Fibroblast of peridontal ligament (primary cell): ENCODE measurements around the gene DHCR24.

Source experiments
- DNase-seq: peaks from one replicate; pipeline ENCODE4 v3.0.0-alpha.2; 2010; ENCODE audit errors: extremely low read depth

The DHCR24 gene

DNA sequence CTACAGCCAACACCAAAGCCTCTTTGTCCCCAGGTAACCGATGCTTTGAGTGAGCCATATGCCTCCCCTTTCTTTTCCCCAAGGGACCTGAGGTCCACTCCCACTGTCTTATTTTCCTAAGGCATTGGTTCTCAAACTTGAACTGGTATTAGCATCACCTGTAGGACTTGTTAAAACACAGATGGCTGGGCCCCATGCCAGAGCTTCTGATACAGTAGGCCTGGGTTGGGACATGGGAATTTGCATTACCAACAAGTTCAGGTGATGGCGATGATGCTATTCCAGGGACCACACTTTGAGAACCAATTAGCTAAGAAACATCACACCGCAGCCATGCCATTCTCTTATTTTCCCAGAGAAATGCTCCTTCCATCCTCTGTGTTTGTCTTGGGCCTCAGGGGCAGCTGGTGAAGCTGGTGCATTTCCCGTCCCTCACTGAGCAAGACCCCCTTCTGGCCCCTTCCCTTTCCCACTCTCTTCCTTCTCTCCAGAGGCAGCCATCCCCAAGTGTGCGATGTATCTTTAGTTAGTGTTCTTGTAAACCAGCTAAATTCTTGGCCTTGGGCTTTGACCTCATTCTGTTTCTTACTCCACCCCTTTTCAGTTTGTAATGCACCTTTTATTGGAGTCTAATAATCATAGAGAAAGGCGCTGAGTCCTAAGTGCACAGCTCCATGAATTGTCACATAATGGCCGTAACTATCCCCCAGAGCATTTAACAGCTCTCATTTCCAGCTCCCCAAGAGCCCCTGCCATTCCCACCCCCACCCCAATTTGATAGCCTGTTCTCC is 71.7 kb downstream of the DHCR24 start:
- no peak for DNase-seq

DNA sequence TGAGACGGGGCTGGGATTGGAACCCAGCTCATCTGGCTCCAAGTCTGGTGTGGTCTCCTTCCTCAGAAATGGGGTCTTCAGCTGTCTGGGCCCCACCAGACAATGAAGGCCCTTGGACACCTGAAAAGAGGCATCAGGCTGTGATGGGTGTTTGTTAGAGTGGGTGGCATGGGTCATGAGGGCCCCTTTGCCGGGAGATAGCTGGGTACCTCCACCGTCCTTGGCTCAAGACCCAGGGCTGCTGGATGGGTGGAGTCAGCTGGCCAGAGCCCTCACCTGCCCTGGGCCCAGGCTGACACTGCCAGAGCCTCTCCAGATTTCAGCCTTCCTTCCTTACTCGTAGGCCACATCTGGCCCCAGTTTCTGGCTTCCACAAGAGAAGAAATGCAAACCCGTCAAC is 72.4 kb downstream of the DHCR24 start:
- no peak for DNase-seq

DNA sequence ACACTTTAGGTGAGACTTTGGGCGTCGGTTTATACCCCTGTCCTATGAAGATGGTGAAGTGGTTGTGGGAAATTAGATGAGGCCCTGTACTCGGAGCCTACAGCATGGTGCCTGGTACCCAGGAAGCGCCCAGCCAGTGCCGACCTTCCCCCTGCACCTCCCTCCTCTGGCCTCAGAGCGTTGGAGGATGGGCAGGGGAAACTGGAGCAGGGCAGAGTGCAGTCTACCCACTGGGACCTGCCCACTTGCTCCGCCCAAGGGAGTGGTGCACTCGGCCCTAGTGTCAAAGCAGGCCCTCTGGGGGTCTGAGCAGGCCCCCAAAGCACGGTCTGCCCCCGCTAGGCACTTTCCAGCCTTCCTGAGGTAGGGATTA is 72.9 kb downstream of the DHCR24 start:
- no peak for DNase-seq

DNA sequence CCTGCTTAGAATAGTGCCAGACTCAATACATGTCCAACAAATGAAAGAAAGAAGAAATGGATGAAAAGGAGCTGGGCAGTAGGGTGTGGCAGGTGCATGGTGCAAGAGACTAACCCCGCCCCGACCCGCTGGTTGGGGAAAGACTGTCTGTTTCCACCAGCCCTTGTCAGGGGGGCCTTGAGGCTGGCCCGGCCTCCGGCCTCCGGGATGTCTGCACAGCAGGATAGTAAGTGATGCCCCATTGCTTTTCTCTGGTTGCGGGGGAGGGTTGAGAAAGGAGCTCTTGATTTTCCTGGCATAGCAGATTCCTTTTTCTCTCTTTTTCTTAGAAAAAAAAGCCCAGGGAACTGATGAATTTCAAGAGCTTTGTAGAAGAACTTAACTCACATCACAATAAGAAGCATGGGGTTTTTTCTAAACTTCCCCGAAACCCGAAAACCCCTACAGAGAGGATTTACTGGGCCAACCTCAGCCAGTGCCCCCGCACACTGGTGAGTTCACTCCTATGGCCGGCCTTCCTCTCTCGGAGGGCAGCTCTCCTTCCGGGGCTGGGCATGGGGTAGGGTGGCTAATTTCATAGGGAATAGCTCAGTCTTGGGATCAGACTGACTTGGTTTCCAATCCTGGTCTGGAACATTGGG is 73.4 kb downstream of the DHCR24 start:
- no peak for DNase-seq

DNA sequence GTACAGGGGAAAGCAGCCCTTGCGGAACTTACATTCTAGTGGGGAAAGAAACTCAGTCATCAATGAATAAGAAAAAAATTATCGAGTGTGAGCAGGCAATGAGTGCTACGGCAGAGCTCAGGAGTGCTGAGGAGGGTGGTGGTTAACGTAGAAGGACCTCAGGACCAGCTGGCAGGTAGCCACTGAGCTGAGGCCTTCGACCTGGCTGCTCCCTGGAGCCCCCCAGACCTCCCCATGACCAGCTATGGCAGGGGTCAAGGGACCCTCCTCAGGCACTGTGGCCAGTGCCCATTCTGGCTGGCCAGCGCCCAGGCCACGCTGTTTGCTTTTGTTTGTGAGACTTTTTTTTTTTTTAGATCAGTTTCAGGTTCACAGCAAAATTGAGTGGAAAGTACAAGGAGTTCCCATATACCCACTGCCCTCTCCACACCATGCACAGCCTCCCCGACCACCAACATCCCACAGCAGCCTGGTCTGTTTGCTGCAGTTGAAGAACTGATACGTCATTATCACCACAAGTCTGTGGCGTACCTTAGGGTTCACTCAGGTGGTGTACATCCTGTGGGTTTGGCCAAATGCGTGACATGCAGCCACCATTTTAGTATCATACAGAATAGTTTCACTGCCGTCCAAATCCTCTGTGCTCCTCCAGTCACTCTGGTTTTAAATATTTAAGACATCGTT is 74.1 kb downstream of the DHCR24 start:
- no peak for DNase-seq

DNA sequence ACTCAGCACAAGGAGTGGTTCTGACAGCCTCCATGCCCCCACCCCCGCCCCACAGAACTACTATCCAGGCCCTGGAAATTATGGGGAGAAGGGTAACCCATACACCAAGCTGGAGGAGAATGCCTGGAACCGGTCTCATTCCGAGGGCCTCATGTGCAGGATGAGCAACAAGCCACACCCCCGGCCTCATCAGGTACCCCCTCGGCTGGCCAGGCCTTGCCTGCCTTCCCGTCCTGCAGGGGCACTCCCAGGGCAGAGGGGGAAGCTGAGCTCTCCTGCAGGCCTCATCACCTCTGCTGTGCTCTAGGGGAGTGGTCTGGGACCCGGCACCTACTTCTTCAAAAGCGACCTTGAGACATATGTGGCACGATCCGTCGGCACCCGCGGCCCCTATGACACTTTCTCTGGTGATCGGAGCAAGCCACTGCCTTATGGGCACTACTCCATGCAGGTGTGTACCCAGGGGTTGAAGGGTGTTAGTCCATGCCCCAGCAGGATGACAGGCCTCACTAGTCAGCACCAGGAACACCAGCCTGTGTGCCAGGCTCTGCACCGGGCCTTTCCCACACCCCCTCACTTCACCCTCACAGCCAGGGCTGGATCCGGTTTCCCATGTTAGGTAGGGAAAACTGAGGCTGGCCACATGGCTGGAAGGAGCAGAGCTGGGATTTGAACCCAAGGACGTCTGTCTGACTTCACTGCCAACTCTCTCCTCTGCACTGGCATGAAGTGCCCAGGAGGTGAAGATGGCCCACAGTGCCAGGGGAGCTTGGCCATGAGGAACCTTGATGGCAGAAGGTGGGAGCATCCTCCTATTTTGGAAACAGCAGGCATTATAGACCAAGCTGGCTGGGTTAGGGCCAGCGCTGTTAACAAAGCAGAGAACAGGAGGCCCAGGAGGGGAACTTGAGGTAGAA is 75.0 kb downstream of the DHCR24 start:
- DNase-seq = no peak

DNA sequence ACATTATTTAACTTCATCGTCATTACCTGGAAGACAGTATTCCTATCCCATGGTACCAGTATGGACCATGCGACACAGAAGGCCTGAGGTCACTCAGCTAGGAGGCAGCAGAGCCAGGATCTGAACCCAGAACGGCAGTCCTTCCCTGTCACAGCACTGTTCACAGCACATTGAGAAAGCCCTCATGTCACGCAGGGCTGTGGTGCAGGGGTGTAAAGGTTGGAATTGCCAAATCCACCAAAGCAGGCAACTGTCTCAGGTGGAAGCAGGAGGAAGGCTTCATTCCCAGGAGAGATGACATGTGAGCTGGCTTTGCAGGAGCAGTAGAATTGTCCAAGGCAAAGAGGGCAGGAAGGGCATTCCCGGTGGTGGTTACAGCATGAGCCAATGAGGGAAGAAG is 75.9 kb downstream of the DHCR24 start:
- DNase-seq = no peak

DNA sequence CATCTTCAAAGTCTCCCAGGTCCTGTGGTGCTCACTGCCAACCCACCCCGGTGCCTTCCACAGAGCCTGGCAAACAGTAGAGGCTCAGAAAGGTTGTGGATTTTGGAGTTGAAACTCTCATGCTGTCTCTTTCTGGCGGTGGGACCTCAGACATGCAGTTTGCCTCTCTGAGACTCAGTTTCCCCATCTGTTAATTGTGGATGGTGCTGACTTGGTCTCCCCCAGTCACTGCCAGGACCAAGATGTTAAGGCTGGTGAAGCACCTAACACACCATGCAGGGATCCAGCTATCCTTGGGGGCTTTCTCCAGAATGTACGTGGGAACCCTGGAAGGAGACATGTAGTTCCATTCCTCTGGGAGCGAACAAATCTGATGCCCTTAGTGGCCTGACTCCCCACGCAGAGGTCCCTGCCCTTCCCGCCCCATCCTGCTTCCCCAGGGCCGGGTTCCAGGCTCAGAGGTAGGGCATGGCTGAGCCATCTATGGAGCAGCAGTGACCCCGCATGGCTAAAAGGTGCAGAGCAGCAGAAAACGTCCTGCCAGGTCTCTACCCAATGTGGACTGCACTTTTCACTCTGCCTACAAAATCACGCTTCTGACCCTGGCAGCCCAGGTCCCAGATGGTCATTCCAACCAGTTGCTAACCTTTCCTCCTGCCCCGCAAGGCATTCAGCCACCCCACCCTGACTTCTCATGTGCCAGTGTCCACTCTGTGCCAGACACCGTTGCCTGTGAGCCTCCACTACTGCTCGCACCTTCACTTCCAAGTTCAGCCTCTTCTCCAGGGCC is 76.6 kb downstream of the DHCR24 start:
- DNase-seq = peak; percentile 53

DNA sequence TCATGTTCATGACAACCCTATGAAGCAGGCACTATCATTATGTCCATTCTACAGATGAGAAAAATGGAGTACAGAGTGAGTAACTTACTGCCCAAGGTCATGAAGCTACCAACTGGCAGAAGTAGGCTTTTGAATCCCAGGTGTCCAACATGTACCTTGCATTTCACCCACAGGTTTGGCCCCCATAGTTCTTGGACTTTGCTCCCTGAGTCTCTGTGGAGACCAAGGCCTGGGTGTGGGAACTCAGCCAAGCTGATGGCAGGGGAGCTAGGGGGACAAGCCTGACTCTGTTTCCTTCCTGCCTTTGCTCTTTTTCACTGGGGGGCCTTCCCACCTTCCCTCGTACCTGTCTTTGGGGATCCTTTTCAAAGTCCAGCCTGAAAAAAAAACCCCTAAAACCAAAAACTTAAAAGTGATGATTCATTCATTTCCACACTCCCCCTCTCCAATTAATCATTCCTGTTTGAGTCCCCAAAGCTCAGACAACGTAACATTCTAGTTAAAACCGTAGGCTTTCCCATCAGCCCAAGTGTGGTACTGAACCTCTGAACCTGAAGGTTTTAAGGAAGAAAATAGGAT is 77.4 kb downstream of the DHCR24 start:
- DNase-seq = no peak

DNA sequence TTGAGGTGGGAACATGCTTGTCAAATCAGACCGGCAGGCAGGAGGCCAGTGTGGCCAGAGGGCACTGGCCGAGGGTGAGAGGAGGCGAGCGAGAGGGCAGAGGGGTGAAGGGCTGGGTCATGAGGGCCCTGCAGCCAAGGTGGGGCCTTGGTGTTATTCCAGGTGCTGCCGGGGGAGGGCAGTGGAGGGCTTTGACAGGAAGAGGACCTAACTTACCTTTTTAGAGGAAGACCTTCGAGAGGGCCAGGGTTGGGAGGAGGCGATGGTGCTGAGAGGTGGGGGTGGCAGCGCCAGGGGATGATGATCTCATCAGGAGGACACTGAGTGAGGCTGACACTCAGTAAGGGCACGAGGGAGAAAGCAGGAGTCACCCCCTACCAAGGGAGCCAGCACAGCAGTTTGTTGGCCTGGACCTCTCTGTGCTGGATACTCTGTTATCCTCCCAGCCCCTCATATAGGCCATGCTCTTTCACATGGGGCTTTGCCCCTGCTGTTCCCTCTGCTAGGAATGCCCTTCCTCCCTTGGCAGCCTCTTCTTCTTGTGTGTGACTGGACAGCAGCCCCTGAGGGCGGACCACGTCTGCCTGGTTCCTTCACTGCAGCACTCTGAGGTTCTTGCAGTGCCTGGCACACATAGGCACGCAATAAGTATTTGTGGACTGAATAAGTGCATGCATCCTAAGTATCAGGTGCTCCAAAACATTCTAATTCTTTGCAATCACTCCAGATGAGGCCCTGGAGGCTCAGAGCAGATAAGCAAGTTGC is 78.4 kb downstream of the DHCR24 start:
- no peak for DNase-seq

DNA sequence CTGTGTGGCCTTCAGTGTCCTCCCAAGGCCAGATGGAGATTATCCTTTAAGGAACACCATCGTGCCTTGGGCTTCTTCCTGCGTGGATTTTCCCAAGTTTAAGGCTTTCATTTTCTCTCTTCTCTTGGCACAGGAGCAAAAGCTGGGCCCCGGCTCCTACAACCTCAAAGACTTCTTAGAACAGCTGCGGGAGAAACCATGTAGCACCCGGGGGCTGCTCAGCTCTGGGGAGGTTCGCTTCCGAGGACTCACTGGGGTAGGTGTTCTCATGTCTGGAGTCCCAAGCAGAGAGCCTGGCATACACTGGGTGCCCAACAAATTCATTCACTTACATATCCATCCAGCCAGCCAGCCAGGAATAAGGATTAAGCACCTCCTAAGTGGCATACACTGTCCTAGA is 79.2 kb downstream of the DHCR24 start:
- no peak for DNase-seq

DNA sequence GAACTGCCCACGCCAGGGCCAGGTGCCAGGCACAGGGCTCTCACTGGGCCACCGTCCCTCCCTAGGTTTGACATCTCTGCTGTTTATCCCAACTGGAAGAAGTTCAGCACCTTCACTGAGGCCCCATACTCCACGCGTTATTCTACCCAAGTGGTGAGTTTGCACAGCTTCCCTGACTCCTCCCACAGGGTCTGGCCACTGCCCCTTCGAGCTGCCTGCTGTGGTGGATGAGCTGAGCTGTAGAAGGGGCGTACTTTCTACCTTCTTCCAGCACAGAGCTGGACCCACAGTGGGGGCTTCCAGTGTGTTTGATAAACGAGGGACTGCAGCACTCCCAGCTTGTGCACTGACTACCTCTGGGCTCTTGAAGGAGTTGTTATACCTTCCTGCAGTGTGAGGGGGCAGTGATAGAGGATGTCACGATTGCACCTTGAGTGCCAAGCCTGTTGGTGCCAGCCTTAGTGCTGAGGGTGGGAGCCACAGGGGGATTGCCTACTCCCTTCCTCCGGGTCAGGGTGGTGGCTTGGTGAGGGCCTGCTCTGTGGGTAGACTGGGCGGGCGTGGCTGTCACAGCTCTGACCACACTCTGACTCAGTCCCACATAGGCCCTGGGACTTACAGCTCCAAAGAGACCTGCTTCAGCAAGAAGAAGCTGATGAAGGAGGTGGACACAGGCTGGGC is 79.9 kb downstream of the DHCR24 start:
- DNase-seq = no peak

DNA sequence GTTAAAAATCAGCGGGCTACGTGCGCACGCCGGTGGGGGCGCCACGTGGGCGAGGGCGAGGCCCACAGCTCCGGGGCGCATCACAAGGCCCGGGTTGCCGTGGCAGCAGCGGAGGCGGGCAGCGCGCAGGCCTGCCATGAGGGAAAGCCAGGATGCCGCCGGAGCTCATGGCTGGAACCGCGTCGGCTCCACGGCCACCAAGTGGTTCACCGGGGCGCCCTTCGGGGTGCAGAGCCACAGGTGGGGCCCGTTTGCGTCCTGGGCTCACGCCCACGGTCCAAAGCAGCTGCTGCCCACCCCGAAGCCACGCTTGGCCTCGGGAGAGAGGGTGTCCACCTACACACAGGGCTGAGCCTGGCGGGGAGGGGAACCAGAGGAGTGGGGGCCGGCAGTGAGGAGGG is 81.0 kb downstream of the DHCR24 start:
- DNase-seq = no peak

DNA sequence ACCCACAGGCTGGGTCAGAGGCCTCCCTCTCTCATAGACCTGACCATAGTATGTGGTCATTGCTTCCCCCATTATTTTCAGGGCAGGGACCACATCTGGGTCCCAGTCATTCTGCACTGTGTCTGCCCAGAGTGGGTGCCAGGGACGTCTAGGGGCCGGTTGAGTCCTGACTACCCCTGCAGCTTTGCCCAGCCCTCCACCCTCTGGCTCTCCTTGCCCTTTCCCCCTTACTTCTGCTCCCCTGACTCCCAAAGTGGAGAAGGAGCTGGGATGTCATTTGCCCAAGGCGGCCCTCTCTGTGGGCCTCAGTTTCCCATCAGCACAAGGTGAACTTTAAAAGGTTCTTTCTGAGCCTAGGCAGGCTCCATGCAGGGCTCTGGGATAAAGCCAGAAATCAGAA is 81.5 kb downstream of the DHCR24 start:
- no peak for DNase-seq

DNA sequence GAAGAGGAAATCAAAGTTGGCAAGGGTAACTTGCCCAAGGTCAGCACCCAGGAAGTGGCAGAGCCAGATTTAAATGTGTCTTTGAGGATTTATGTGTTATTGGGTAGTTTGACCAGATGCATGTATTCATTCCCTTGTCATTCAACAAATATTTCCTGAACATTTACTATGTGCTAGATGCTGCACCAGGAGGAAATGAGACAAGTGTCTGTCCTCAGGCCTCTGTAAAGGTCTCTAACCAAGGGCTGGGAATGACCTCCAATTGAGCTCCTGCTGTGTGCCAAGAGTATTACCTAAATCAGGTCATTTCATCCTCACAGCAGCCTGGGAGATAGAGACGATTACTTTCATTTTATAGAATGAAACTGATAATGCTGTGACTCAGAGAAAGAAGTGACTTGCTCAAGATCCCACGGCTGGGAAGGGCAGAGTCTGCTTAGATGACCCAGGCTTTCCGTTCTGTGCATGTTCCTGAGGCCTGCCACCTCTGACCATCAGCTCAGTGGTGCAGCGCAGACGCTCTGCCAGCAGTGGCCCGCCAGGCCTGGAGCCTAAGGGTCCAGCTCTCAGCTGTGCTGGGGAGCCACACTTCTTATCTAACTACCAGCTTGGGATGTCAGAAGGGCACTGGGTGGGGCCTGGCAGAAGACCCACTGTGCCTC is 82.4 kb downstream of the DHCR24 start:
- DNase-seq = no peak

DNA sequence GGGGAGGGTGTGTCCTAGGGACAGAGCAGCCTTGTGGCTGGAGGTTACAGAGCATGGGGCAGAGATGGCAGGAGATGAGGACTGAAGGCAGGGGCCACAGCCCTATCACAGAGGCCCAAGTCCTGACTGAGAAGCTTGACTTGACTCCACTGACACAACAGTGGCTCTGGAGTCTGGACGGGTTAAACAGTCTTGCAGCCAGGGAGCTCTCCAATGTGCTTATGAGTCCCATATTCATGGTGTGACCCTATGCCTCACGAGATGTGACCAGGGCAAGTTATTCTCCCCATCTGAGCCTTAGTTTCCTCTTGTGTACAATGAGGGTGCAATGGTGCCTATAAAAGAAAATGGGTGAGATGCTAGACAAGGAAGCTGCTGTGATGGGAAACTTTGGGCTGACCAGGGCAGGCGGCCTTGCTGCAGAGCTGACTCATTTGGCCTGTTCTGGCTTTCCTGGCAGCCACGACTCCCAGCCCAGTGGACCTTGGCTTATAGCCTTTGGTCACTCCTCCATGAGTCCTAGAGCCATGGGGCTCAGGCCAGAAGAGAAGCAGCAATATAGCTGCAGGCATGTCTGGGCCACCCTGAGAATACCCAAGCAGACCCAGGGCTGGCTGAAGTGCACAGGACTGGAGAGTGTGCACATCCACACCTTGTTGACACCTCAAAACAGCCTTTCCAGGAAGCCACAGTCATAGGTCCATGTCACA is 83.1 kb downstream of the DHCR24 start:
- DNase-seq = peak; percentile 25

DNA sequence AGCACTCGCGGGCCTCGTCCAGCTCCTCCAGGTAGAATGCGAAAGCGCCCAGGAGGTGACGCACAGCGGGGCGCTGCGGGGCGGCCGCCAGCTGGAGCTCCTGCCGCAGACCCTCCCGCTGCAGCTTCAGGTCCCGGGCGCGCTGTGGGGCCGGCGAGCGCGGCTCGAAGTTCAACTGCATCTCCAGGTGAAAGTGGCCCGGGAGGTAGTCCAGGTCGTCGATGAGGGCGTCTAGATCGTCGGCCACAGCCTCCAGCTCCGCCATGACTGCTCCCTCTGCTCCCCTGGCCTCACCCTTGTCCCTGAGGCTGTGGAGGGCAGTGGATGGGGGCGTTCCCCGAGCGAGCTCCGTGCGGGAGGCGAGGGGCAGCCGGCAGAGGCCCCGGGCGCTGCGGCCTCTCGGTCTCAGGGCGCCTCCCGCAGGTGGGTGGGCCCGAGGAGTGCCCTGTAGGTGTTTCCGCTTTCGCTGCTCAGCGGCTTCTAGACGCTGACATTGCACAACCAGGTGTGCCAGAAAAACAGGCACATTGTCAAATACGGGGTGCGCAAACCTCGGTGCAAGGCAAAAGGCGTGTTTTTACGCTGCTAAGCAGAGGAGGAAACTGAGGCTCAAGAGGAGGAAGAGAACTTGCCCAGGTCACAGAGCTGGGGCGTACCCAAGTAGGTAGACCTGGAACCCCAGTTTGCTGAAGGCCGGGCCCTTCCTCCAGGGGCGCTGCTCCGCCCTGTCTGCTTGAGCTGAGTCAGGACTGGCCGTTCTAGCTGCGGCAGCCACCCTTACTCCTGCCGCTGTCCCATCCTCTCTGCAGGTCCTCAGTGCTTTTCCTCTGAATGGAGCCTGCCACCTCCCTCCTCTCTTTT is 85.9 kb downstream of the DHCR24 start, which contains the start of gene TTC22:
Gene TTC22 (minus strand): TSS at position 425 of the 861 bp plus-strand sequence. CDS start 160 bp downstream, at position 265.
- no peak for DNase-seq
